Effector CD8-positive, alpha-beta T cell (primary cell): Measurements from ENCODE around the gene CLASP1.

Experiments used
- DNase-seq: peaks from one replicate; lab custom pipeline; 2025; lab: John Stamatoyannopoulos, UW

CLASP1 gene

DNA sequence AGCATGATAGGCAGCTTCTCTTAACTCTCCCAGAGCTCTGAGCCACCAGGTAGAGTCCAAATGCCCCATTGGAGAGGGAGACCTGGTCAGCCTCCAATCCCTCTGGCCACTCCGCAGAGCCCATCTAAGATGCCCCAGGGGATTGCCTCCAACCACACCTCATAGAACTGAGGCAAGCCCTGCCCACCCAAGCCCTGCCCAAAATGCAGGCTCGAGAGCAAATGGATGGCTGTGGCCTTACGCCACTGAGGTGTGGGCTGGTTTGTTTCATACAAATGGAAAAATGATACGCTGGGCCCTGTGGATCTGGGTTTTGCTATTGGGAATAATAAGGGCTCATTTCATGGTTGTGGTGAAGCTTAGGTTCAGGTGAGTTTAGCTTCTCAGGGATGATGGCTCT is 361.3 kb downstream of the CLASP1 start:
- DNase-seq = no peak
